Subcutaneous abdominal adipose tissue (tissue), 5 donors: ENCODE results near the gene GIGYF2.
"Not testable (repeated sequence)": the region's sequence is repeated elsewhere in the genome, so short reads cannot be mapped to it uniquely, and the experiment has no call there.

Experiments used
- H3K27ac ChIP-seq: one replicate; pipeline ENCODE4 v1.7.0; 2013; ENCODE audit warnings: low read depth, mild to moderate bottlenecking, inconsistent platforms, low read length, moderate library complexity
- H3K27me3 ChIP-seq, 5 donors: one replicate each; pipeline ENCODE4 v1.7.0; 2013; ENCODE audit warnings: low read length in 5 of 5, inconsistent platforms in 1 of 5; ENCODE audit not compliant: control insufficient read depth in 5 of 5, insufficient read depth in 4 of 5
- H3K36me3 ChIP-seq, 5 donors: one replicate each; pipeline ENCODE4 v1.7.0; 2013; ENCODE audit warnings: low read length in 5 of 5; ENCODE audit not compliant: control insufficient read depth in 5 of 5, insufficient read depth in 5 of 5
- H3K4me1 ChIP-seq, 5 donors: one replicate each; pipeline ENCODE4 v1.7.0; 2013; ENCODE audit warnings: low read length in 5 of 5, mild to moderate bottlenecking in 3 of 5, moderate library complexity in 1 of 5; ENCODE audit not compliant: control insufficient read depth in 5 of 5, insufficient read depth in 5 of 5
- H3K4me3 ChIP-seq, 5 donors: one replicate each; pipeline ENCODE4 v1.7.0; 2013; ENCODE audit warnings: low read length in 5 of 5, low read depth in 1 of 5
- H3K9ac ChIP-seq, 5 donors: one replicate each; pipeline ENCODE4 v1.7.0; 2013; ENCODE audit warnings: low read length in 5 of 5, mild to moderate bottlenecking in 4 of 5, moderate library complexity in 3 of 5
- H3K9me3 ChIP-seq, 5 donors: one replicate each; pipeline ENCODE4 v1.7.0; 2013; ENCODE audit warnings: low read length in 5 of 5; ENCODE audit not compliant: control insufficient read depth in 5 of 5
- donor health status: healthy.
- donor health status: healthy.
- donor health status: healthy.
- donor health status: healthy.
- donor health status: healthy.

GIGYF2 gene

DNA sequence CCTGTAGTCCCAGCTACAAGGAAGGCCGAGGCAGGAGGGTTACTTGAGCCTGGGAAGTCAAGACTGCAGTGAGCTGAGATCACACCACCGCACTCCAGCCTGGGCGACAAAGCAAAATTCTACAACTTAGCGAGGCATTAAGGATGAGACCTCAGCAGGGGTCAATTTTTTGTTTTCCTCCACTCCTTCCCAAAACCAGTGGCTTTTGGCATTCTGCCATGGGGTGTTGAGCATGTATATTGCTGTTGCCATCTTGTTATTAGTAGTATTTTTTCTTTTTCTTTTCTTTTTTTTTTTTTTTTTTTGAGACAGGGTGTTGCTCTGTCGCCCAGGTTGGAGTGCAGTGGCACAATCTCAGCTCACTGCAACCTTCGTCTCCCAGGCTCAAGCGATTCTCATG, 8.9 kb upstream of the GIGYF2 start:
- Histone ChIP-seq H3K27ac (no peak overlapping the region), H3K9ac (no peak overlapping the region)

DNA sequence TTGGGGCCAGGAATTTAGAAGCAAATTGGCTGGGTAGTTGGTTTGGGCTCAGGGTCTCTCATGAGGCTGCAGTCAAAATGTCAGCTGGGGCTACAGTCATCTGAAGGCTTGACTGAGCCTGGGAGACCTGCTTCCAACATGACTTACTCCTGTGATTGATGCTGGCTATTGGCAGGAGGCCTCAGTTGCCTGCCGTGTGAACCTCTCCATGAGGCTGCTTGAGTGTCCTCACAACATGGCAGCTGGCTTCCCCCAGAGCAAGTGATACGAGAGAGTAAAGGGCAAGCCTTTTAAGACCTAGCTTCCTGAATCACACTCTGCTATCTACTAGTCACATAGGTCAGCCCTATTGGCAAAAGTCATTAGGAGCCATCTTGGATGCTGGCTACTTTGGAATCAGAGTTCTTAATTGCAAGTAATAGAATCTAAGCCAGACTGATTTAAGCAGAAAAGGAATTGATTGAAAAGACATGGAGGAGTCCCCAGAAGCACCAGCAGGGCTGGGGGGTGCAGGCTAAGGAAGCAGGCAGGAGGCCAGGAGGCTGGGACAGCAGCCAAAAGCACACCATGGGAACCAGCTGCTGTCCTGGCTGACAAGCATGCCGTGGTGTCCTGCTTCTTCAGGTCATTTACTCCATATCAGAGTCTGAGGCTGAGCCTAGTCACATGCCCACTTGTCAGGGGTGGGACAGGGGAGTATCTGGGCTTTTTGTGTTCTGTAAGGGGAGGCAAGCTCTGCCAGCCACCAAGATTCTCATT, 7.8 kb upstream of the GIGYF2 start:
- no peak overlapping the region for H3K9ac ChIP-seq
- H3K9me3 ChIP-seq, result peaks cover 0 to under 1% (median 0%) of the 10 kb centered on the region in 5 donors
- peaks cover 0 to 4% (median 0%) of the 10 kb centered on the region in 5 donors for H3K4me1 ChIP-seq
- H3K27me3 ChIP-seq, result no peaks in the 10 kb centered on the region
- no peaks in the 10 kb centered on the region for H3K36me3 ChIP-seq
- no peak overlapping the region for H3K4me3 ChIP-seq
- no peak overlapping the region for H3K27ac ChIP-seq

More for the DNA sequence above, 8.9 kb upstream of the GIGYF2 start:
- H3K27me3 ChIP-seq, result no peaks in the 10 kb centered on the region
- no peaks in the 10 kb centered on the region for H3K36me3 ChIP-seq
- H3K4me1 ChIP-seq, result peaks cover 0 to 4% (median 0%) of the 10 kb centered on the region in 5 donors
- no peaks in the 10 kb centered on the region for H3K9me3 ChIP-seq
- H3K4me3 ChIP-seq, result no peak overlapping the region

DNA sequence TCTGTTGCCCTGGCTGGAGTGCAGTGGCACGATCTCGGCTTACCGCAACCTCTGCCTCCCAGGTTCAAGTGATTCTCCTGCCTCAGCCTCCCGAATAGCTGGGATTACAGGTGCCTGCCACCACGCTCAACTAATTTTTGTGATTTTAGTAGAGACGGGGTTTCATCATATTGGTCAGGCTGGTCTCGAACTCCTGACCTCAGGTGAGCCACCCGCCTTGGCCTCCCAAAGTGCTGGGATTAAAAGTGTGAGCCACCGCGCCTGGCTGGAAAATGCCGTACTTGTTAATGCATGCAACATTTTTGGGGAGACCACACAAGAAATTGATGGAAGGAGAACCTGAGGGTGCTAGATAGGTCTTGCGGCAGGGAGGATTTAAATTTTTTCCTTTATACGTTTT, 6.0 kb upstream of the GIGYF2 start:
- H3K27ac ChIP-seq, H3K36me3 ChIP-seq, H3K4me3 ChIP-seq, H3K9me3 ChIP-seq, H3K27me3 ChIP-seq, H3K9ac ChIP-seq, H3K4me1 ChIP-seq: not testable (repeated sequence)

DNA sequence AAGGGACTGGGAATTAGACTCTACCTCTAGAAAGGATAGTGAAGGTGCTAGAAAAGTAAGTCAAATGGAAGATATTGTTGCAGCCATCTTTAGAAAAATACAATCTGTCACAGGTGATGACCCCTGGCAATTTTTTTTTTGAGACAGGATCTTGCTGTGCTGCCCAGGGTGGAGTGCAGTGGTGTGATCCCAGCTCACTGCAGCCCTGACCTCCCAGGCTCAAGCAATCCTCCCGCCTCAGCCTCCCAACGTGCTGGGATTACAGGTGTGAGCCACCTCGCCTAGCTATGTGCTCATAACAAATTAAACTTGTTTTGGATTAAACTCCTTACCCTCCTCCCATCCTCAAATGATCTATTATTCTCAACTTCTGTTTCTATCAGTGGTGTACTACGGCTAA, 3.8 kb upstream of the GIGYF2 start:
- Histone ChIP-seq H3K27me3 (no peaks in the 10 kb centered on the region), H3K4me3 (no peak overlapping the region), H3K36me3 (no peaks in the 10 kb centered on the region), H3K4me1 (peaks cover 0 to 17% (median 14%) of the 10 kb centered on the region in 5 donors), H3K9ac (no peak overlapping the region), H3K9me3 (peaks cover 0 to 3% (median 0%) of the 10 kb centered on the region in 5 donors), H3K27ac (no peak overlapping the region)

DNA sequence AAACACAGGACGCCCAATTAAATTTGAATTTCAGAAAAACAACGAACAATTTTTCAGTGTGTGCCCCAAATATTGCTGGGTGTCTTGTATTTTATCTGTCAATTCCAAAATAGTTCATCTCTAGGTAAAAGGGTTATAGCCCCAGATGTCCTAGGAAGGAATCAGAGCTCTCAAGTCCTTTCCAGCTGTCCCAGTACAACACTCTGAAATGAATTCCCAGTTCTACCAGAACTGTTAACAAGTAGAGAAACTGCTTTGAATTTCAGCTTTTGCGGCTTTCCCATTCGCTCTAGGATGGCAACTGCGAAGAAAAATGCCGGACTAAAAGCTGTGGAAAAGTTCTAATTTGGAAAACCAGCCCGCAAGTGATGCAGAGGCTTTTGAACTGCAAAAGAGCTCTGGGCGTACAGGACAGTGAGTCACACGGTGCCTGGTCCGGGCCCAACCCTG, 497 bp upstream of the GIGYF2 start:
- no peaks in the 10 kb centered on the region for H3K36me3 ChIP-seq
- H3K9me3 ChIP-seq, result peaks cover 0 to 3% (median 0%) of the 10 kb centered on the region in 5 donors
- peaks cover 0 to 44% (median 34%) of the 10 kb centered on the region in 5 donors for H3K4me1 ChIP-seq
- peak overlapping the region; percentile 92 for H3K27ac ChIP-seq
- peak overlapping the region; percentile 73 to 98 (median 91) for H3K4me3 ChIP-seq
- no peaks in the 10 kb centered on the region for H3K27me3 ChIP-seq
- peak overlapping the region in 2 of 5 donors; percentile 16 to 59 for H3K9ac ChIP-seq

DNA sequence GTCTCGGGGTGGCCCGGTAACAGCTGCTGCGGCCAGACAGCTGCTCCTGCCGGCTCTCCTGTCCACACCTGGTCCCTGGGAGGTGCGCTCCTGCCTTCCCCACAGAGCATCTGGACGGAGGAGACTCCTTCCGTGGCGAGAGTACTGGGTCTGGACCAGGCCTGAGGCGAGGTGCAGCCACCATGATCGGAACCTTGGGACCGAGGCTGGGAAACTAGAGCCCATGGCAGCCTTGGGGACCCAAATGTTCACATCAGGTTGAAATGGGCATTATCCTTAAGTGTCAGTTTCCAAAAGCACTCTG, 628 bp downstream of the GIGYF2 start:
- Histone ChIP-seq H3K4me1 (peaks cover 0 to 48% (median 35%) of the 10 kb centered on the region in 5 donors), H3K9ac (peak overlapping the region; percentile 95 to 100 (median 98)), H3K9me3 (peaks cover 0 to 3% (median 0%) of the 10 kb centered on the region in 5 donors), H3K4me3 (peak overlapping the region; percentile 77 to 98 (median 91)), H3K27ac (peak overlapping the region; percentile 92), H3K36me3 (no peaks in the 10 kb centered on the region), H3K27me3 (no peaks in the 10 kb centered on the region)

DNA sequence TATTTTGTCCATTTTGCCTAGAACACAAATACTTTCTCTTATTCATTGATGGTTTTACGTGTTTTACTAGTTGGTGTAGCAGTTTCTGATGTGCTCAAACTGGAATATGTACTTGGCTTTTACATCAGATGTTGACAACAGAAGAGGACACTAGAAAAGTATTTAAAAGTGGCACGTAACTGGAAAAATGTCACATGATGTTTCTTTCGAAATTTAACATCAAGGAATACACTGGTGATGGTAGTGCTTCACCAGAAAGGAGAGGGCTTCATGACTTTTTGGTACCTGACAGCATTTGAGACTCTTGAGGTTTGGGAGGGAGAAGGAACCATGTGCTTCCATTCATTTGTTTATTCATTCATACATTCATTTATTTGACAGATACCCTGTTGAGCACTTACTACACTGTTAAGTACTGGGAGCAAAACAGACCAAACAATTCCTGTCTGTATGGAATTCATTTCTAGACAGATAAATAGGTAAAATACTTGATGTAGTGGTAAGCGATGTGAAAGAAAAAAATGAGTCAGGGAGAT, 1.5 kb downstream of the GIGYF2 start:
- Histone ChIP-seq H3K27ac (no peak overlapping the region), H3K36me3 (peaks cover 0 to 5% (median 3%) of the 10 kb centered on the region in 5 donors), H3K9me3 (peaks cover 0 to 3% (median 0%) of the 10 kb centered on the region in 5 donors), H3K9ac (peak overlapping the region in 4 of 5 donors; percentile 15 to 100 (median 98)), H3K27me3 (no peaks in the 10 kb centered on the region), H3K4me3 (peak overlapping the region in 2 of 5 donors; percentile 77 to 91), H3K4me1 (peaks cover 0 to 48% (median 35%) of the 10 kb centered on the region in 5 donors)

DNA sequence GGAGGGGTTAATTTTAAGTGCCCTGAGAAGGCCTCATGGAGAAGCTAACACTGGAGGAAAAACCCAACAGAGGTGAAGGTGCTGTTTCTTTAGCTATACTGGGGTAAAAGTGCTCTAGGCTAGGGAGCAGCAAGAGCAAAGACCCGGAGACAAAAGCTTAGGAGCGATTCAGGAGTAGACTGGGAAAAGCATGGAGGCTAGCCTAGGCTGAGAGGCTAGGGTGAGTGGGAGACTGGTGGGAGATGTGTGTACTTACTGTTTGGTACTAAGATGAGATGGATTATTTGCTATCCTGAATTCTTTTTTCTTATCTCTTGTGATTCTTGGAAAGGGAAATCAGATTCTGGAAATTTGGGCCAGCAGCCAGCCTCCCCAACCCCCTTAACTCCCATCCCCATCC, 2.0 kb downstream of the GIGYF2 start:
- Histone ChIP-seq H3K9ac (peak overlapping the region in 3 of 5 donors; percentile 15 to 100 (median 19)), H3K27me3 (no peaks in the 10 kb centered on the region), H3K9me3 (peaks cover 0 to 3% (median 0%) of the 10 kb centered on the region in 5 donors), H3K36me3 (peaks cover 0 to 7% (median 6%) of the 10 kb centered on the region in 5 donors), H3K4me1 (peaks cover 0 to 48% (median 35%) of the 10 kb centered on the region in 5 donors), H3K4me3 (no peak overlapping the region), H3K27ac (no peak overlapping the region)

DNA sequence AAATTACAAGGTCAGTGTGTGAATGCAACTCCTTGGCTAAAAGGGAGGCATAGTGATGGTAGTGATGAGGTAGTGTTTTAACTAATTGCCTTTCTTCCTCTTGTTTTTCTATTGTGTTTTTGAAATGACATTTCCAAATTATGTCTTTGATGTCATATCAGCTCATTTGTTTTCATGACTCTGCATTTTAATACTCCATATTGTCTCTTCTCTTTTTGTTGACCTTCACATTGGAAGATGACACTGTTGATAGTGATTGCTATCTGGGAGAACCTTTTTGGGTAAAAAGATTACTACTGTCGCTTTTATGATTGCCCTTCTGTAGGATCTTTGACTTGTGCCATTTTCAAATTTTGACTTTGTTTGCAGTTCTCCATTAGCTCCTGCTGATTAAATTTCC, 3.0 kb downstream of the GIGYF2 start:
- no peaks in the 10 kb centered on the region for H3K27me3 ChIP-seq
- no peaks in the 10 kb centered on the region for H3K9me3 ChIP-seq
- no peak overlapping the region for H3K4me3 ChIP-seq
- no peak overlapping the region for H3K9ac ChIP-seq
- no peak overlapping the region for H3K27ac ChIP-seq
- H3K4me1 ChIP-seq, result peaks cover 0 to 48% (median 35%) of the 10 kb centered on the region in 5 donors
- H3K36me3 ChIP-seq, result peaks cover 2 to 15% (median 9%) of the 10 kb centered on the region in 5 donors

DNA sequence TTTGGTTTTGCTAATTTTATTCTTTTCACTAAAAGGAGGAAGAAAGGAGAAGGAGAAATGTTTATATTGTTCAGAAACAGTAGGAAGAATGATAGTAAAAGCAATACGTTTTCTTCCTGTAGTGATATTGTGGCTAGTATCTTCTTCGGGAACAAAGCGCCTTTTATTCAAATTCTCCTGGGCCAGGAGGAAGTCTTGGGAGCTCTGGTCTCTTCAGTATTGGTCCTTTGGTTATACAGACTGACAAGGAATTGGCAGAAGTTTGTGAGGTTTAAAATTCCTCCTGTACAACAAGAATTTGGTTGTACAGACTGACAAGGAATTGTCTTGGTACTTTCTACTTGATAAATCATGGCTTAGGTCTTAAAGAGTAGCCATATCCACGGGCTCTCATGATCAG, 9.9 kb downstream of the GIGYF2 start:
- H3K27ac ChIP-seq, result no peak overlapping the region
- peaks cover 9 to 44% (median 23%) of the 10 kb centered on the region in 5 donors for H3K36me3 ChIP-seq
- H3K9me3 ChIP-seq, result peaks cover 0 to under 1% (median 0%) of the 10 kb centered on the region in 5 donors
- no peak overlapping the region for H3K9ac ChIP-seq
- H3K4me1 ChIP-seq, result no peaks in the 10 kb centered on the region
- H3K4me3 ChIP-seq, result no peak overlapping the region
- no peaks in the 10 kb centered on the region for H3K27me3 ChIP-seq
